Chondrocyte (in vitro differentiated cells): ENCODE measurements around the gene AMIGO1. TPM values are rescaled to one million over a fixed set of nuclear protein-coding genes. Genes with fewer than 3 reads are reported as not detected.

ENCODE experiments used
- DNase-seq: peaks from one replicate; pipeline ENCODE4 v3.0.0; 2021; ENCODE audit warnings: mixed read lengths, low spot score
- H3K27ac Mint-ChIP-seq: one replicate; pipeline ENCODE4 v1.8.0; 2021; ENCODE audit warnings: mild to moderate bottlenecking, moderate library complexity, mixed read lengths; ENCODE audit not compliant: unreplicated experiment
- H3K27me3 Mint-ChIP-seq: 2 replicates; pipeline ENCODE4 v1.8.0; 2021; ENCODE audit warnings: low read depth, mixed read lengths
- H3K36me3 Mint-ChIP-seq: 2 replicates; pipeline ENCODE4 v1.8.0; 2021; ENCODE audit warnings: low read depth, mixed read lengths
- H3K4me1 Mint-ChIP-seq: 2 replicates; pipeline ENCODE4 v1.8.0; 2021; ENCODE audit warnings: low read depth, mild to moderate bottlenecking, mixed read lengths
- H3K4me3 Mint-ChIP-seq: one replicate; pipeline ENCODE4 v1.8.0; 2021; ENCODE audit warnings: mild to moderate bottlenecking, moderate library complexity, mixed read lengths; ENCODE audit not compliant: unreplicated experiment
- H3K9me3 Mint-ChIP-seq: 2 replicates; pipeline ENCODE4 v1.8.0; 2021; ENCODE audit warnings: low read depth, mixed read lengths
- total RNA-seq: library from RNA; stranded (reverse); gene quantifications from 3 replicates; pipeline ENCODE4 v1.2.1, GENCODE V29; 2021
- TF ChIP-seq, protein P1 (sequence below): fragments of 200-600 bp; sonication (generic); IDR thresholded peaks from 2 replicates; pipeline ENCODE4 v1.5.0; 2021; ENCODE audit warnings: antibody characterized with exemption, mild to moderate bottlenecking, moderate library complexity

Gene AMIGO1
- total RNA-seq, 1 donor from 2014 or later: 4.6 TPM

DNA sequence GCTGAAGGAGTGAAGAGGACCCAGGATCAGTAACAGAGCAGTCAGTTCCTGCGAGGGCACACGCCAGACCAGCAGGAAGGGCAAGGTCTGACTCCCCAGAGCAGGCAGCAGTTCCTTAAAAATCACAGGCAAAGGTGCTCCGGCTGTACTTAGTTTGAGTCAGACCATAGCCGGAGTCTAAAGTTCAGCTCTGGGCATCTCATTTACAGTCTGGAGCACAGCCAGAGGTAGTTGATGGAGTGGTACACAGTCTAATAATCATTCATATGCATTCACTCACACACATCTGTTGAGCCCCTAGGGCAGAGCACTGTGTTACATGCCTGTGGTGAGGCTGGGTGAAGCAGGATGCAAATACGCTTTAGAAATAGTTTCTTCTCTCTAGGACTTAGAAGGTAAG is 7.3 kb upstream of the AMIGO1 start:
- H3K27me3 Mint-ChIP-seq: no peaks in the 10 kb centered on the region
- no peak for DNase-seq
- TF ChIP-seq, protein P1, sequence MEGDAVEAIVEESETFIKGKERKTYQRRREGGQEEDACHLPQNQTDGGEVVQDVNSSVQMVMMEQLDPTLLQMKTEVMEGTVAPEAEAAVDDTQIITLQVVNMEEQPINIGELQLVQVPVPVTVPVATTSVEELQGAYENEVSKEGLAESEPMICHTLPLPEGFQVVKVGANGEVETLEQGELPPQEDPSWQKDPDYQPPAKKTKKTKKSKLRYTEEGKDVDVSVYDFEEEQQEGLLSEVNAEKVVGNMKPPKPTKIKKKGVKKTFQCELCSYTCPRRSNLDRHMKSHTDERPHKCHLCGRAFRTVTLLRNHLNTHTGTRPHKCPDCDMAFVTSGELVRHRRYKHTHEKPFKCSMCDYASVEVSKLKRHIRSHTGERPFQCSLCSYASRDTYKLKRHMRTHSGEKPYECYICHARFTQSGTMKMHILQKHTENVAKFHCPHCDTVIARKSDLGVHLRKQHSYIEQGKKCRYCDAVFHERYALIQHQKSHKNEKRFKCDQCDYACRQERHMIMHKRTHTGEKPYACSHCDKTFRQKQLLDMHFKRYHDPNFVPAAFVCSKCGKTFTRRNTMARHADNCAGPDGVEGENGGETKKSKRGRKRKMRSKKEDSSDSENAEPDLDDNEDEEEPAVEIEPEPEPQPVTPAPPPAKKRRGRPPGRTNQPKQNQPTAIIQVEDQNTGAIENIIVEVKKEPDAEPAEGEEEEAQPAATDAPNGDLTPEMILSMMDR: no peak
- no peaks in the 10 kb centered on the region for H3K9me3 Mint-ChIP-seq
- peaks cover 8% of the 10 kb centered on the region for H3K4me1 Mint-ChIP-seq
- no peaks in the 10 kb centered on the region for H3K36me3 Mint-ChIP-seq
- no peak overlapping the region for H3K4me3 Mint-ChIP-seq
- H3K27ac Mint-ChIP-seq: no peak overlapping the region

DNA sequence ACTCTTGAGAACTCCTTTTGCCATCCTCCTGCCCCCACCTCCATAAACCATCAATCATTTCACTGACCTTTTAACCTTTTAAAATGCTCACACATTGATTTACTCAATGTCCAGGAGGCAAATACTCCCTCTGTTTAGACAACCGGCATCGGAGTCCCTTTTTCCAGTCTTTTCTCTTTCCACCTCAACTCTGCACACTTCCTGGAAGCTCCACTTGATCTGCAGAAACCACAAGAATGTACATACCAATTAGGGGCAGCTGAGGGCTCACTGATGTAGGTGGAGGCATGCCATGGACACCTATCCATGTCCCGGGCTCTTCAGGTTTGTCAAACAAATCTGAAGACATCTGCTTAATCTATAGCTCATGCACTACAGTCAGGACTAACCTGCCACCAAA is 5.3 kb upstream of the AMIGO1 start:
- Mint-ChIP-seq H3K9me3 (no peaks in the 10 kb centered on the region), H3K36me3 (no peaks in the 10 kb centered on the region), H3K27ac (no peak overlapping the region), H3K4me1 (peaks cover 15% of the 10 kb centered on the region), H3K4me3 (no peak overlapping the region), H3K27me3 (peaks cover 5% of the 10 kb centered on the region)
- no peak for DNase-seq
- TF ChIP-seq, protein P1: no peak

DNA sequence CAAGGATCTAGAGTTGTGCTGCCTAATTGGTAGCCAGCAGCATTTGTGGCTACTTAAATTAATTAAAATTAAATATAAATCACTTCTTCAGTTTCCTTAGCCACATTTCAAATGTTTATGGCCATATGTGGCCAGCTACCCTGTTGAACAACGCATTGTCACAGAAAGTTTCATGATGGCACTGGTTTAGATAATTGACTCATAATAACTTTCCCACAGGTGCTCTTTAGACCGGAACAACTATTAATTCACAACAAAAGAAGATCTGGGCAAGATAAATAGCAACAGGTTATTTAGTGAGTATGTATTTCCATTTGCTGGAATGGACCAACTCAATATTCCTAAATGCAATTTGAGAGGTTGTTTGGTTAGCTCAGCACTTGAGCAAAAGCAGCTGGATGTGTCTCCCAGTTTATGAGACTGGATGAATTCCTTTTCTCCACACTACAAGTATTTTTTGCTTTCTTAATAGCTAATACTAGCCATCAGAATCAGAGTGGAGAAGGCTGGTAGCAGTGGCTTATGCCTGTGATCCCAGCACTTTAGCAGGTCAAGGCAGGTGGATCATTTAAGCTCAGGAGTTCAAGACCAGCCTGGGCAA is 3.7 kb upstream of the AMIGO1 start:
- TF ChIP-seq, protein P1: no peak
- no peak for DNase-seq
- H3K36me3 Mint-ChIP-seq: no peaks in the 10 kb centered on the region
- H3K4me1 Mint-ChIP-seq: peaks cover 27% of the 10 kb centered on the region
- H3K27me3 Mint-ChIP-seq: peaks cover 5% of the 10 kb centered on the region
- no peak overlapping the region for H3K4me3 Mint-ChIP-seq
- no peaks in the 10 kb centered on the region for H3K9me3 Mint-ChIP-seq
- no peak overlapping the region for H3K27ac Mint-ChIP-seq

DNA sequence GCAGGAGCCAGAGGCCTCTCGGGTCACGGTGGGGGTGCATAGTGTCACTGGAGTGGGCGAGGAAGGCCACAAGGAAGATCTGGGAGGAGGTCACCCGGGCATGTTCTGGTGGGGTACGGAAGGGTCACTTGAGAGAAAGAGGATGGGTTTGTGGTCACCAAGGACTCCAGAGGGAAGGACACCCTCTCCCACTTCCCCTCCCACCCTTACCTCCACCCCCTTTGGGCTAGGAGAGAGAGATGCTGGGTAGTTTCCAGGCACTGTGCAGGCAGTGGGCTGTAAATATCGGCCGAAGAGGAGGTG is 703 bp downstream of the AMIGO1 start:
- Mint-ChIP-seq H3K36me3 (no peaks in the 10 kb centered on the region), H3K9me3 (no peaks in the 10 kb centered on the region), H3K4me1 (peaks cover 20% of the 10 kb centered on the region), H3K27me3 (peaks cover 5% of the 10 kb centered on the region), H3K4me3 (peak overlapping the region; percentile 76), H3K27ac (no peak overlapping the region)
- no peak for DNase-seq
- TF ChIP-seq, protein P1: no peak

DNA sequence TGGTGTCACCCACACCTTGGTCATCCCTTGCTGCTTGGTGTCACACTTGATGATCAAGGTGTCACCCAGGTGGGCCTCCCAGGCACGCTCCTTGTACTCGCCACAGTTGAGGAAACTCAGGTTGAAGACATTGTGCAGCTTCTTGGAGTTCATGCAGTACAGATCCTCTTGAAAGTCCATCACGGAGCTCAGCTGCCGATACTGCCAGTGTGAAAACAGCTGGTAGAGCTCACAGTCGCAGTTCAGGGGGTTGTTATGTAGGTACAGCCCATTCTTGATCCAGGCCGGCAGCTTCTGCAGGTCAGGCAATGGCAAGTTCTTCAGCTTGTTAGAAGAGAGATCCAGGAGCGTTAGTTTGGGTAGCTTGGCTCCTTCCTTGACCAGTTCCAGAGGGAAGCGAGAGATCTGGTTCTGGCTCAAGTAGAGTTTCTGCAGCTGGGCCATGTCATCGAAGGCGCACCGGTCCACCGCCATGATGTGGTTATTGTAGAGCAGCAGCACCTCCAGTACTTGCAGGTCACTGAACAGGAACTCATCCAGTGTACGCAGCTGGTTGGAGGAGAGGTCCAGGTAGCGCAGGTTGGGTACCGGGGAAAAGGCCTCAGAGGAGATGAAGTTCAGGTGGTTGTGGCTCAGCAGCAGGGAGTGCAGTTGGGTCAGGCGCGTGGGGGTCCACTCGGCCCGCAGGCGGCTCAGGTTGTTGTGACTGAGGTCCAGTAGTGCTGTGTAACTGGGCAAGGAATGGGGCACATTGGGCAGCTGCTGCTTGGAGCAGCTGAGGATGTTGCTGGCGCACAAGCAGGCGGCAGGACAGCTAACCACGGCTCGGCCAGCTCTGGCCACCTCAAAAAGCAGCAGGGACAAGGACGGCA is 1.3 kb downstream of the AMIGO1 start:
- DNase-seq: no peak
- Mint-ChIP-seq H3K27me3 (peaks cover 5% of the 10 kb centered on the region), H3K9me3 (no peaks in the 10 kb centered on the region), H3K4me3 (peak overlapping the region; percentile 76), H3K27ac (no peak overlapping the region), H3K4me1 (peaks cover 20% of the 10 kb centered on the region), H3K36me3 (no peaks in the 10 kb centered on the region)
- TF ChIP-seq, protein P1: no peak
